GM23338 (cell line): ENCODE results near the gene FAM124B. TPM values are rescaled to one million over a fixed set of nuclear protein-coding genes. Genes with fewer than 3 reads are reported as not detected.

Experiments
- ATAC-seq: fragments of 200-7000 bp; cut with Tn5 transposase; 3 replicates; pipeline ENCODE4 v1.9.1; 2020
- DNase-seq: peaks from one replicate; pipeline ENCODE4 v3.0.0-alpha.2; 2015; ENCODE audit warnings: low spot score
- H2AFZ ChIP-seq: fragments of 200-600 bp; sonication (generic); 2 replicates; pipeline ENCODE4 v1.8.0; 2016; ENCODE audit warnings: antibody characterized with exemption, mild to moderate bottlenecking, moderate library complexity
- H3F3A ChIP-seq: fragments of 200-600 bp; sonication (generic); replicated peaks from 2 replicates; pipeline ENCODE4 v1.8.0; 2017; ENCODE audit warnings: antibody characterized with exemption, mixed run types, low read depth
- H3K27ac ChIP-seq: fragments of 200-600 bp; sonication (generic); 2 replicates; pipeline ENCODE4 v1.6.1; 2016; ENCODE audit warnings: low read depth
- H3K27me3 ChIP-seq: fragments of 200-600 bp; sonication (generic); 2 replicates; pipeline ENCODE4 v1.8.0; 2016; ENCODE audit warnings: mild to moderate bottlenecking, mixed run types, moderate library complexity; ENCODE audit not compliant: insufficient read depth
- H3K36me3 ChIP-seq: fragments of 200-600 bp; sonication (generic); 2 replicates; pipeline ENCODE4 v1.8.0; 2016; ENCODE audit warnings: mild to moderate bottlenecking; ENCODE audit not compliant: insufficient read depth
- H3K4me1 ChIP-seq: fragments of 200-600 bp; sonication (generic); 2 replicates; pipeline ENCODE4 v1.8.0; 2016; ENCODE audit warnings: mild to moderate bottlenecking, moderate library complexity; ENCODE audit not compliant: insufficient read depth
- H3K4me2 ChIP-seq: fragments of 200-600 bp; sonication (generic); 2 replicates; pipeline ENCODE4 v1.7.1; 2017; ENCODE audit warnings: mixed run types
- H3K4me3 ChIP-seq: fragments of 200-600 bp; sonication (generic); 2 replicates; pipeline ENCODE4 v1.6.1; 2016; ENCODE audit warnings: mixed run types
- H3K79me2 ChIP-seq: fragments of 200-600 bp; sonication (generic); replicated peaks from 2 replicates; pipeline ENCODE4 v1.8.0; 2017; ENCODE audit warnings: mild to moderate bottlenecking; ENCODE audit not compliant: insufficient read depth
- H3K9me2 ChIP-seq: fragments of 200-600 bp; sonication (generic); 2 replicates; pipeline ENCODE4 v1.8.0; 2017; ENCODE audit not compliant: insufficient read depth
- H4K20me1 ChIP-seq: fragments of 200-600 bp; sonication (generic); replicated peaks from 2 replicates; pipeline ENCODE4 v1.8.0; 2017; ENCODE audit warnings: mild to moderate bottlenecking; ENCODE audit not compliant: insufficient read depth
- H3K27ac Mint-ChIP-seq: 2 replicates; pipeline ENCODE4 v1.8.0; 2020; ENCODE audit warnings: inconsistent platforms, mild to moderate bottlenecking, moderate library complexity, mixed read lengths
- H3K27me3 Mint-ChIP-seq: 3 replicates; pipeline ENCODE4 v1.8.0; 2022; ENCODE audit warnings: low read depth, mild to moderate bottlenecking, moderate library complexity, mixed read lengths, inconsistent platforms; ENCODE audit not compliant: insufficient read depth, poor library complexity
- H3K36me3 Mint-ChIP-seq: 3 replicates; pipeline ENCODE4 v1.8.0; 2021; ENCODE audit warnings: low read depth, mild to moderate bottlenecking, inconsistent platforms, moderate library complexity, mixed read lengths
- H3K4me1 Mint-ChIP-seq: 3 replicates; pipeline ENCODE4 v1.8.0; 2020; ENCODE audit warnings: mild to moderate bottlenecking, inconsistent platforms, mixed read lengths
- H3K4me3 Mint-ChIP-seq: 3 replicates; pipeline ENCODE4 v1.8.0; 2021; ENCODE audit warnings: moderate library complexity, mild to moderate bottlenecking, inconsistent platforms, mixed read lengths
- H3K9me3 Mint-ChIP-seq: 3 replicates; pipeline ENCODE4 v1.8.0; 2020; ENCODE audit warnings: moderate library complexity, mild to moderate bottlenecking, inconsistent platforms, mixed read lengths
- EZH2phosphoT487 ChIP-seq: fragments of 200-600 bp; sonication (generic); IDR thresholded peaks from one replicate; pipeline ENCODE4 v1.8.1; 2018; ENCODE audit warnings: antibody characterized with exemption; ENCODE audit not compliant: unreplicated experiment
- NANOG ChIP-seq: IDR thresholded peaks from 2 replicates; pipeline ENCODE4 v1.6.1; 2016; ENCODE audit warnings: antibody characterized with exemption, borderline replicate concordance
- POLR2AphosphoS5 ChIP-seq: IDR thresholded peaks from 2 replicates; pipeline ENCODE4 v1.6.1; 2016; ENCODE audit warnings: antibody characterized with exemption, low read depth
- STAT1 ChIP-seq: IDR thresholded peaks from one replicate; pipeline ENCODE4 v1.6.1; 2016; ENCODE audit warnings: antibody characterized with exemption; ENCODE audit not compliant: unreplicated experiment
- polyA plus RNA-seq: library from polyadenylated mRNA; unstranded; fragments of >200 nt; fragmentation: Nextera tagmentation; extraction: Ambion mirVana; gene quantifications from 2 replicates; pipeline ENCODE4 v1.2.1, GENCODE V29; 2016
- total RNA-seq: library from RNA; depleted of rRNA; stranded (reverse); fragments of >200 nt; shearing (Covaris generic); gene quantifications from 2 replicates; pipeline ENCODE4 v1.2.3, GENCODE V29; 2014
- TF ChIP-seq, protein P1 (sequence below): fragments of 250-450 bp; sonication (Bioruptor Pico); IDR thresholded peaks from 2 replicates; pipeline ENCODE4 v1.5.0; 2020; ENCODE audit warnings: mild to moderate bottlenecking, moderate library complexity
- TF ChIP-seq, protein P2 (sequence below), 2 experiments: fragments of 200-600 bp in 1 of 2; sonication (generic) in 1 of 2; conservative IDR thresholded peaks; 2 replicates each; pipeline versions ENCODE4 v1.5.1 to v1.6.1; 2016 to 2017; ENCODE audit warnings: antibody characterized with exemption in 2 of 2, low read depth in 2 of 2, mild to moderate bottlenecking in 2 of 2, moderate library complexity in 1 of 2

Gene FAM124B
- total and polyA plus RNA-seq, 2 experiments from 2014 or later: 3.0 to 6.9 TPM

DNA sequence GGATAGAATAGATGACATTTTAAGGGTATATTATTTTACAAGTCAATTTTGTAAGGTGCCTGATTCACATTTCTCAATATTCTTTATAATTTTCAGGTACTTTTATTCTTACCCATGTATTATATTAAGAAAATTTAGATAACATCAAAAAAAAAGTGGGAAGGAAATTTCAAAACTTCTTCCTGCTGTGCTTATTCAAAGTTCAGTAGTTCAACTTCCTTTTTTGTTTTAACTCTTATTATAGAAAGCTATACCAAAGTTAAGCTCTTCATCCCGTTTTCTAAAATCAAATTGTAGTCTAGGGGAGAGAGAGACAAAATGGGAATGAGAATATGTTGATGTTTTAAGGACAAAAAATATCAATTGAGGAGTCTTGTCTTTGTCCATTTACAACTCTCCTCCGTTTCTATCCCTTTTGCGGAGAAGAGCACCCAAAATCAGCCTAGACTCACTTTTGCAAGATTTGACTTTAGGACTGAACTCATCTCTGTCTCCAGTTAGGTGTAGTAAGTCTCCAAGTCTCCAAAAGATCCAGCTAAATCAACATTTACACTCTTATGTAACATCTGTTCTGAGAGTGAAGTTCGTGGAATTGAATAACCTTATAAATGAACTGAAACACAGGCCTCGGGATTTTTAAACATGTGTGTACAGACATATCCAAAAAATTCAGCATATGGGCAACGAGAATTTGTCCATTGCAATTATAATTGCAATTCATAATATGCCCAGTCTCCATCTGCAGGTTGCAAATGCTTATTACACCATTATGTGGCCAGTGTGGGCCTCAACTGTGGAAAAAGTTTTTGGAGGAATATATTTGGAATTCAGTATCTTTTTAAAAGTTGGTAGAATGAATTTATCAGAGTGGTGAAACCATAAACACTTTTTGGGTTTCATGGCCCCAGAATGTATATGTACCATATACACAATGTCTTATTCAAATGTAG, 23.9 kb downstream of the FAM124B start (continued):
- TF ChIP-seq, protein P1, sequence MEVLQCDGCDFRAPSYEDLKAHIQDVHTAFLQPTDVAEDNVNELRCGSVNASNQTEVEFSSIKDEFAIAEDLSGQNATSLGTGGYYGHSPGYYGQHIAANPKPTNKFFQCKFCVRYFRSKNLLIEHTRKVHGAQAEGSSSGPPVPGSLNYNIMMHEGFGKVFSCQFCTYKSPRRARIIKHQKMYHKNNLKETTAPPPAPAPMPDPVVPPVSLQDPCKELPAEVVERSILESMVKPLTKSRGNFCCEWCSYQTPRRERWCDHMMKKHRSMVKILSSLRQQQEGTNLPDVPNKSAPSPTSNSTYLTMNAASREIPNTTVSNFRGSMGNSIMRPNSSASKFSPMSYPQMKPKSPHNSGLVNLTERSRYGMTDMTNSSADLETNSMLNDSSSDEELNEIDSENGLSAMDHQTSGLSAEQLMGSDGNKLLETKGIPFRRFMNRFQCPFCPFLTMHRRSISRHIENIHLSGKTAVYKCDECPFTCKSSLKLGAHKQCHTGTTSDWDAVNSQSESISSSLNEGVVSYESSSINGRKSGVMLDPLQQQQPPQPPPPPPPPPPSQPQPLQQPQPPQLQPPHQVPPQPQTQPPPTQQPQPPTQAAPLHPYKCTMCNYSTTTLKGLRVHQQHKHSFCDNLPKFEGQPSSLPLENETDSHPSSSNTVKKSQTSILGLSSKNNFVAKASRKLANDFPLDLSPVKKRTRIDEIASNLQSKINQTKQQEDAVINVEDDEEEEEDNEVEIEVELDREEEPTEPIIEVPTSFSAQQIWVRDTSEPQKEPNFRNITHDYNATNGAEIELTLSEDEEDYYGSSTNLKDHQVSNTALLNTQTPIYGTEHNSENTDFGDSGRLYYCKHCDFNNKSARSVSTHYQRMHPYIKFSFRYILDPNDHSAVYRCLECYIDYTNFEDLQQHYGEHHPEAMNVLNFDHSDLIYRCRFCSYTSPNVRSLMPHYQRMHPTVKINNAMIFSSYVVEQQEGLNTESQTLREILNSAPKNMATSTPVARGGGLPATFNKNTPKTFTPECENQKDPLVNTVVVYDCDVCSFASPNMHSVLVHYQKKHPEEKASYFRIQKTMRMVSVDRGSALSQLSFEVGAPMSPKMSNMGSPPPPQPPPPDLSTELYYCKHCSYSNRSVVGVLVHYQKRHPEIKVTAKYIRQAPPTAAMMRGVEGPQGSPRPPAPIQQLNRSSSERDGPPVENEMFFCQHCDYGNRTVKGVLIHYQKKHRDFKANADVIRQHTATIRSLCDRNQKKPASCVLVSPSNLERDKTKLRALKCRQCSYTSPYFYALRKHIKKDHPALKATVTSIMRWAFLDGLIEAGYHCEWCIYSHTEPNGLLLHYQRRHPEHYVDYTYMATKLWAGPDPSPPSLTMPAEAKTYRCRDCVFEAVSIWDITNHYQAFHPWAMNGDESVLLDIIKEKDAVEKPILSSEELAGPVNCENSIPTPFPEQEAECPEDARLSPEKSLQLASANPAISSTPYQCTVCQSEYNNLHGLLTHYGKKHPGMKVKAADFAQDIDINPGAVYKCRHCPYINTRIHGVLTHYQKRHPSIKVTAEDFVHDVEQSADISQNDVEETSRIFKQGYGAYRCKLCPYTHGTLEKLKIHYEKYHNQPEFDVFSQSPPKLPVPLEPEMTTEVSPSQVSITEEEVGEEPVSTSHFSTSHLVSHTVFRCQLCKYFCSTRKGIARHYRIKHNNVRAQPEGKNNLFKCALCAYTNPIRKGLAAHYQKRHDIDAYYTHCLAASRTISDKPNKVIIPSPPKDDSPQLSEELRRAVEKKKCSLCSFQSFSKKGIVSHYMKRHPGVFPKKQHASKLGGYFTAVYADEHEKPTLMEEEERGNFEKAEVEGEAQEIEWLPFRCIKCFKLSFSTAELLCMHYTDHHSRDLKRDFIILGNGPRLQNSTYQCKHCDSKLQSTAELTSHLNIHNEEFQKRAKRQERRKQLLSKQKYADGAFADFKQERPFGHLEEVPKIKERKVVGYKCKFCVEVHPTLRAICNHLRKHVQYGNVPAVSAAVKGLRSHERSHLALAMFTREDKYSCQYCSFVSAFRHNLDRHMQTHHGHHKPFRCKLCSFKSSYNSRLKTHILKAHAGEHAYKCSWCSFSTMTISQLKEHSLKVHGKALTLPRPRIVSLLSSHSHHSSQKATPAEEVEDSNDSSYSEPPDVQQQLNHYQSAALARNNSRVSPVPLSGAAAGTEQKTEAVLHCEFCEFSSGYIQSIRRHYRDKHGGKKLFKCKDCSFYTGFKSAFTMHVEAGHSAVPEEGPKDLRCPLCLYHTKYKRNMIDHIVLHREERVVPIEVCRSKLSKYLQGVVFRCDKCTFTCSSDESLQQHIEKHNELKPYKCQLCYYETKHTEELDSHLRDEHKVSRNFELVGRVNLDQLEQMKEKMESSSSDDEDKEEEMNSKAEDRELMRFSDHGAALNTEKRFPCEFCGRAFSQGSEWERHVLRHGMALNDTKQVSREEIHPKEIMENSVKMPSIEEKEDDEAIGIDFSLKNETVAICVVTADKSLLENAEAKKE: no peak

DNA sequence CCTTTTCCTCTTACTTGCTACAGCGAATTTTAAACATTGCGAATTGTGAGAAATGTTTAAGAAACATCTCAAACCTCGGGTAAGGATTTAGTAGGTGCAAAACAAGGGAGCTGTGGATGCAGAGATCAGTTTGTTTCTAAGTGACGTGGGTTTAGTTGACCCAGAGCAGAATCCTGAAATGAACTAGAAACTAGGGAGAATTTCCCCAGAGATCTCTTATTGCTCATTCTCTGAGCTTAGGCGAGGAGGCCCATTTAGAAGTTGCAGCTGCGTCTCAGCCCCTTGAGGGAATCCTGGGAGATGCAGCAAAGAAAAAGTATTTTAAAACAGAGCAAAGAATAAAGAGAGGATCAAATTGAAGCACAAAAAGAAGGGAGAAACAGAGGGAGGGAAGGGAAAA, 29.3 kb downstream of the FAM124B start:
- Histone ChIP-seq H3K79me2 (no peaks in the 10 kb centered on the region), H3F3A (no peaks in the 10 kb centered on the region), H3K4me3 (no peak overlapping the region), H3K9me2 (no peaks in the 10 kb centered on the region; the same call in 1 of the 2 replicates), H3K27me3 (no peaks in the 10 kb centered on the region), H3K4me2 (no peak overlapping the region), H3K36me3 (no peaks in the 10 kb centered on the region), H4K20me1 (no peaks in the 10 kb centered on the region), H2AFZ (peak overlapping the region; percentile 9; the same call in 1 of the 2 replicates), H3K27ac (no peak overlapping the region), H3K4me1 (no peaks in the 10 kb centered on the region)
- H3K4me3 Mint-ChIP-seq: no peak overlapping the region
- ATAC-seq (no peak), DNase-seq (peak; percentile 13)
- peaks cover 3% of the 10 kb centered on the region for H3K27me3 Mint-ChIP-seq
- no peaks in the 10 kb centered on the region for H3K4me1 Mint-ChIP-seq
- H3K36me3 Mint-ChIP-seq: no peaks in the 10 kb centered on the region
- H3K27ac Mint-ChIP-seq: no peak overlapping the region
- no peaks in the 10 kb centered on the region for H3K9me3 Mint-ChIP-seq
- TF ChIP-seq, protein P1: no peak
- TF ChIP-seq POLR2AphosphoS5 (no peak), NANOG (no peak), EZH2phosphoT487 (no peak), STAT1 (no peak)
- TF ChIP-seq, protein P2, sequence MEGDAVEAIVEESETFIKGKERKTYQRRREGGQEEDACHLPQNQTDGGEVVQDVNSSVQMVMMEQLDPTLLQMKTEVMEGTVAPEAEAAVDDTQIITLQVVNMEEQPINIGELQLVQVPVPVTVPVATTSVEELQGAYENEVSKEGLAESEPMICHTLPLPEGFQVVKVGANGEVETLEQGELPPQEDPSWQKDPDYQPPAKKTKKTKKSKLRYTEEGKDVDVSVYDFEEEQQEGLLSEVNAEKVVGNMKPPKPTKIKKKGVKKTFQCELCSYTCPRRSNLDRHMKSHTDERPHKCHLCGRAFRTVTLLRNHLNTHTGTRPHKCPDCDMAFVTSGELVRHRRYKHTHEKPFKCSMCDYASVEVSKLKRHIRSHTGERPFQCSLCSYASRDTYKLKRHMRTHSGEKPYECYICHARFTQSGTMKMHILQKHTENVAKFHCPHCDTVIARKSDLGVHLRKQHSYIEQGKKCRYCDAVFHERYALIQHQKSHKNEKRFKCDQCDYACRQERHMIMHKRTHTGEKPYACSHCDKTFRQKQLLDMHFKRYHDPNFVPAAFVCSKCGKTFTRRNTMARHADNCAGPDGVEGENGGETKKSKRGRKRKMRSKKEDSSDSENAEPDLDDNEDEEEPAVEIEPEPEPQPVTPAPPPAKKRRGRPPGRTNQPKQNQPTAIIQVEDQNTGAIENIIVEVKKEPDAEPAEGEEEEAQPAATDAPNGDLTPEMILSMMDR (conservative IDR thresholded peaks at IDR 0.05; ENCODE audit: low read depth in 2 of 2): no peak; a peak in 1 of 4 replicates
